HG03039 (cell line): ENCODE measurements around the gene TEAD4.
"Not testable (repeated sequence)": the region's sequence is repeated elsewhere in the genome, so short reads cannot be mapped to it uniquely, and the experiment has no call there.

Experiments
- ATAC-seq: cut with Tn5 transposase; IDR thresholded peaks from one replicate; pipeline ENCODE4 v1.9.1; 2021; ENCODE audit warnings: mild to moderate bottlenecking, moderate library complexity; ENCODE audit not compliant: unreplicated experiment

TEAD4 gene

GRCh38 chr12:3045494-3045893, 86.3 kb downstream of the TEAD4 start:
- no peak for ATAC-seq

- ATAC-seq, result no peak
Observed at GRCh38 chr12:3045989-3046388, 86.8 kb downstream of the TEAD4 start.

- ATAC-seq, result no peak
Observed at GRCh38 chr12:3046441-3047200, 87.4 kb downstream of the TEAD4 start.

- ATAC-seq, result no peak
Observed at GRCh38 chr12:3047961-3048360, 88.8 kb downstream of the TEAD4 start.

GRCh38 chr12:3048540-3048939, 89.3 kb downstream of the TEAD4 start:
- no peak for ATAC-seq

GRCh38 chr12:3049176-3049575, 90.0 kb downstream of the TEAD4 start:
- no peak for ATAC-seq

GRCh38 chr12:3049611-3050249, 90.5 kb downstream of the TEAD4 start:
- ATAC-seq, result no peak

- ATAC-seq, result no peak
Observed at GRCh38 chr12:3054374-3054773, 95.2 kb downstream of the TEAD4 start.

- no peak for ATAC-seq
Observed at GRCh38 chr12:3055026-3055703, 96.0 kb downstream of the TEAD4 start.

- ATAC-seq, result no peak
Observed at GRCh38 chr12:3055704-3056467, 96.7 kb downstream of the TEAD4 start.

- no peak for ATAC-seq
Observed at GRCh38 chr12:3061059-3061458, 101.9 kb downstream of the TEAD4 start.

- no peak for ATAC-seq
Observed at GRCh38 chr12:3061501-3062215, 102.5 kb downstream of the TEAD4 start.

GRCh38 chr12:3065300-3065699, 106.1 kb downstream of the TEAD4 start:
- no peak for ATAC-seq

GRCh38 chr12:3065846-3066245, 106.6 kb downstream of the TEAD4 start:
- not testable (repeated sequence) for ATAC-seq

- no peak for ATAC-seq
Observed at GRCh38 chr12:3069714-3070113, 110.5 kb downstream of the TEAD4 start.

GRCh38 chr12:3071107-3071506, 111.9 kb downstream of the TEAD4 start:
- ATAC-seq, result no peak

- no peak for ATAC-seq
Observed at GRCh38 chr12:3071710-3072109, 112.5 kb downstream of the TEAD4 start.

- ATAC-seq, result no peak
Observed at GRCh38 chr12:3073438-3074250, 114.4 kb downstream of the TEAD4 start.

GRCh38 chr12:3075315-3075714, 116.1 kb downstream of the TEAD4 start:
- no peak for ATAC-seq
